GM12872 (cell line): ENCODE measurements around the gene KLHL26.
A peak's percentile ranks its signal among the peaks of the same experiment; 100 is the strongest.

Source experiments
- TF ChIP-seq, protein P1 (sequence below): IDR thresholded peaks from 3 replicates; pipeline ENCODE4 v1.5.1; 2011; ENCODE audit warnings: low read depth, mild to moderate bottlenecking, low read length, moderate library complexity; ENCODE audit not compliant: insufficient read depth

Gene KLHL26

DNA sequence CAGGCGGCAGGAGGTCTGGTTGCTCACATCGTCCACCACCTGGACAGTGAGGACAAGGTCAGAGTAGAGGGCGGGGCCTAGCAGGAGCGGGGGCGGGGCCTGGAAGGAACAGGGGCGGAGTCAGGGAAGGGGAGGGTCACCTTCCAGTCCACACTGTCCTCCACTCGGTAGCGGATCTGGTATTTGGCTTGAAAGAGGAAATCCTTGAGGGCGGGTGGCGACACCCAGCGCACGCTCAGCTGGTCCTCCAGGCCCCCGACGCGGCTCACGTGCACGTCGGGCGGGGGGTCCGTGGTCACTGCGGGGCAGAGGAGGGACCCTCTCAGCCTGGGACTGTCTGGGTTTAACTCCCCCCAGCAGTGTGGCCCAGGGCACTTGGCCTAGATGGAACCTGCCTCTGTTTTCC lies 40.1 kb upstream of the KLHL26 start:
- TF ChIP-seq, protein P1, sequence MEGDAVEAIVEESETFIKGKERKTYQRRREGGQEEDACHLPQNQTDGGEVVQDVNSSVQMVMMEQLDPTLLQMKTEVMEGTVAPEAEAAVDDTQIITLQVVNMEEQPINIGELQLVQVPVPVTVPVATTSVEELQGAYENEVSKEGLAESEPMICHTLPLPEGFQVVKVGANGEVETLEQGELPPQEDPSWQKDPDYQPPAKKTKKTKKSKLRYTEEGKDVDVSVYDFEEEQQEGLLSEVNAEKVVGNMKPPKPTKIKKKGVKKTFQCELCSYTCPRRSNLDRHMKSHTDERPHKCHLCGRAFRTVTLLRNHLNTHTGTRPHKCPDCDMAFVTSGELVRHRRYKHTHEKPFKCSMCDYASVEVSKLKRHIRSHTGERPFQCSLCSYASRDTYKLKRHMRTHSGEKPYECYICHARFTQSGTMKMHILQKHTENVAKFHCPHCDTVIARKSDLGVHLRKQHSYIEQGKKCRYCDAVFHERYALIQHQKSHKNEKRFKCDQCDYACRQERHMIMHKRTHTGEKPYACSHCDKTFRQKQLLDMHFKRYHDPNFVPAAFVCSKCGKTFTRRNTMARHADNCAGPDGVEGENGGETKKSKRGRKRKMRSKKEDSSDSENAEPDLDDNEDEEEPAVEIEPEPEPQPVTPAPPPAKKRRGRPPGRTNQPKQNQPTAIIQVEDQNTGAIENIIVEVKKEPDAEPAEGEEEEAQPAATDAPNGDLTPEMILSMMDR, result no peak

DNA sequence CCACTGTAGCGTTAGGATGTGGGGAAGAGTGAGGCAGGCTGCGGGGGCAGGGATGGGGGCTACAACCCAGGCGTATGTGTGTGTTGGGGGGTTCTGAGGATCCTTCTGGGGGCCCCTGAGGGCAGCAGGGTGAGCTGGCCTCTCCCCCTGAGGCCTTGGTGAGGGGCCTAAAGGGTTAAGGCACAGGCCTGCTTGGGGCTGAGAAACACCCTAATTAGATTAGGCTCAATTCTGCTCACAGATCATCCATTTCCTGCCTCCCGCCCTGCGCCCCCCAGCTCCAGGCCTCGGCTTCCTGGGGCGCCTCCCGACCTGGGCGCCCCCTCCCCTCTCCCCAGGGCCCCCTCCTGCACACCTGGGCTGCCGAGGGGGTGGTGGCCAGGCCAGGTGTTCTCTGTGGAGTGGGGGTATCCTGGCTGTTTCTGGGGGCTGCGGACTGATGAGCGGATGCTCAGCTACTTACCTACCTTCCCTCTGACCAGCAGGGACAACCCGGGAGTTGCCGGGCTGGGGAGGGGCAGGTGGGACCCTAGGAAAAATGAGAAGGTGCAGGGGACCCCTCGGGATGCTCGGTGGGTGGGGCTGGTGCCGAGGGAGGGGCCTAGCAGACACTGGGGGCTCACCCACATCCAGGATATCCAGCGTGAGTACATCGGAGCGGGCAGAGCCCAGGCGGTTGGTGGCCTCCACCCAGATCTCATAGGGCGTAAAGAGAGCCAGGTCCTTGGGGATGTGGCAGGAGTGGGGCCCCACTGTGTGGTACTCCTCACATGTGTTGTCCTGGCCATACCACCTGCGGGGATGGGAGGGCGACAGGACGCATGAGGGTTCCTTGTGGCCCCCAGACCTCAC lies 38.8 kb upstream of the KLHL26 start:
- TF ChIP-seq, protein P1, result no peak

DNA sequence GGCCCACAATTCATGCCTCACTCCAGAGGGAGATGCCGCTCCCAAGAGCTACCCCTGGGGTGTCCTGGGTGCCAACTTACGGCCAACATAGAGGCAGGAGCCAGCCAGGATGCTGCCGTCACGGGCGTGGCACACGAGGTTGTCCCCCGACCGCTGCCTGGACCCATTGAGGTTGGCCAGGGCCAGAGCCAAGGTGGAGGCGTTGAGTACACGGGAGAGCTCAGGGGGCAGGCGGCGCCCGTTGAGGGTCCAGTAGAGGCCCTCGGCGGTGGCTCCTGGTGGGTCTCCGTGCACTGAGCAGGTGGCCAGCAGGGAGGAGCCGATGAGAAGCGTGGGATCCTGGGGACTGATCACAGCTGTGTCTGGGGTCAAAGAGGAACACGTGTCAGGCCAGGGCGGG lies 37.3 kb upstream of the KLHL26 start:
- TF ChIP-seq, protein P1, result no peak

DNA sequence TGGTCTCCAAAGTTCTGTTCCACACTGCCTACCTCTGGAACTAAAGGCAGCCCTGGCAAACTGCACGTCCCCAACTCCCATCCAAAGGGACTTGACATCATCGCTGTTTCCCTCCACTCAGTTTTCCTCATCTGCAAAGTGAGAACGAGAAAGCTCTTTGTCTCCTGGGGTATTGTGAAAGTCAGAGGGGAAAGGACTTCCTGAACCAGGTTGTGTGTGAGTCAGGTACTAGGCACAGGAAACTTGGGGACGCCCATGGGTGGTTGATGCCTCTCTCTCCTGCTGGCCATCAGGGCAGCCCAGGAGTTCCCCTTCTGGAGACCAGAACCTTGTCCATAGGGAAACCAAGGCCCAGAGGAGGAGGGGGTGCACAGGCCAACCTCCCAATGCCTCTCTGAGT lies 35.0 kb upstream of the KLHL26 start:
- TF ChIP-seq, protein P1, result no peak

DNA sequence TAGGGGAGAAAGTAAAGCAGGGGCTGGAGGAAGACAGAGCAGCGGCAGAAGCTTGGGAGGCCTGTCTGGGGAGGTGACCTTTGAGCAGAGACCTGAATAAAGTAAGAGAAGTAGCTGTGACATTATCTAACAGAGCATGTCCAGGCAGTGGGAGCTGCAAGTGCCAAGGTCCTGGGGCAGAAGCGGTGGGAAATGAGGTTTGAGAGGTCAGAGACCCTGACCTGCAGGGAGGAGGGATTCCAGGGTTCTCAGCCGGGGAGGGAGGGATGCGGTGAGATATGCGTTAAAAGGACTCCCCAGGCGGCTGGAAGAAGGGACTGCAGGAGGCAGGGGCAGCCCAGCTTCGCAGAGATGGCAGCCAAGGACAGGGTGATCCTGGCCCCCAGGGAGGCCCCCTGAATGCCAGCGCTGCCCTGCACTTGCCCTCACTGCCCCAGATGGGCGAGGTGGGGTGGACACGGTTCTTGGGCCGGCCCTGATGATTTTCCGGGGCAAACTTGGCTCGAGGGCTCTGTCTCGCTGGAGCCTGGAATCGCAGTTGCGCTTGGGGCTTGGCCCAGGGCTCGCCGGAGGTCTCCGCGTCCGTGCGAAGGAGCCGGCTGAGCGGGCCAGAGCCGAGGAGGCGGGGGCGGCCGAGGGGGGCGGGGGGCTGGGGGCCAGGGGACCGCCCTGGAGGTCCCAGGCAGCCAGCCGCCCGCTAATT lies 33.4 kb upstream of the KLHL26 start:
- TF ChIP-seq, protein P1, result peak; percentile 31; the same call in 2 of the 3 replicates

DNA sequence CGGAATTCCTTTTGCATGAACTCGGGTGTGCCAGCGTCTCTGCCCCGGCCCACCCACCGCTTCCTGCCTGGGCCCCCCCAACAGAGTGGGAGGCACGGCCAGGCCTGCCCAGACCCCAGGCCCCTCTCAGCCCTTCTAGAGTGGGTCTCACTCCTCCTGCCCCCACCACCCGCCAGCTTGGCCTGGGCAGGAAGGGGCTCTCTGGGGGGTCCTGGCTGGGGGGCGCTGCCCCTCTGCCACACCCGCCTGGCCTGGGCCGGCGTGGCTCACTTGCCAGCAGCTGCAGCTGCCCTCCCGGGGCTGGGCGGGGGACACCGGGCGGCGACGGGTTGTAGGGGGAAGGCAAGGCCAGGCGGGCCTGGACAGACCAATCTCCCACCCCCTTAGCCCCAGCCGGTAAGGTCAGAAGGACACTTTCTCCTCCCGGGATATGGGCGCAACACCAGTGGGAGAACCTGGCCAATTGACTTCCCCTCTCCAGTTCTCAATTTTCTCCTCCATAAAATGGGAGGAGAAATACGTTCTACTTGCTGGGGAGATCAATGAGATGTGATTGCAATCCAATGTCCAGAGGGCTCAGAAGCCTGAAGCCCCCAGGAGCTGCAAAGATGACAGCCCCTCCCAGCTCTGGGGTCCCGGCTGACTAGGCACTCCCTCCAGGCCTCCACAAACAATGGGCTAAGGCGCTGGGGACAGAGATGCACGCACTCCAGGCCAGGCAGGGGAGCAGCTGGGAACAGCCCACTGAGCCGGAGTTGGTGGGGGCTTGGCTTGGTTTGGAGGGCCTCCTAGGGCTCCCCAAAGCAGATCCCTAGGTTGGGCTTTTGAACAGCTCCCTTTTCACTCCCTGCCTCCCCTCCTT lies 32.6 kb upstream of the KLHL26 start:
- TF ChIP-seq, protein P1, result no peak

DNA sequence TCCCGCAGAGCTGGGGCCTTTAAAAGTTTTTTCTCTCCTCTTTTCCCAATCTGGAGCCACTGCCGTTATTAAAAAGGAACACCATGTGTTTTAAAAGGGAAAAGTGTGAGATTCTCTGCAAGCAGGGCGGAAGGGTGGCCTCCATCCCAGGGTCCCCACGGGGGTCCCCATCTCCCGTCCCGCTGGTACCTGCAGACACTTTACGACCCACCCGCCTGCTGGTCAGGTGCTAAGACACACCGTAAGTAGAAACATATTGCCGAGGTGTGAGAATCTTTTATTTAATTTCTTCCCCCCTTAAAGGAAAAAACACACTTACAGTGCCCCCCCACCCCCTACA lies 32.0 kb upstream of the KLHL26 start:
- TF ChIP-seq, protein P1, result no peak
